ENCODE data around the gene GTF2A1L. TPM values are rescaled to one million over a fixed set of nuclear protein-coding genes. Genes with fewer than 3 reads are reported as not detected.

Gene GTF2A1L
- not detected in 5 replicates for total RNA-seq (2022; extraction: Qiagen RNA extraction; ENCODE audit: low read depth)

GRCh38 chr2:48617618-48618017 is at the start of gene GTF2A1L:
GTF2A1L (plus strand) TSS chr2:48617856; CDS start chr2:48617875, 19 bp downstream.

Other genes with a start within 250 kb of the GTF2A1L start
- gene PPP1R21, start 177.1 kb upstream of the GTF2A1L start, total RNA-seq (2022; extraction: Qiagen RNA extraction; ENCODE audit: low read depth): 8.3 to 14.2 TPM (median 12.8 TPM) in 5 replicates
- 0.30 to 0.50 TPM (median 0.44 TPM) in 5 replicates for gene STON1, start 87.7 kb upstream of the GTF2A1L start, total RNA-seq (2022; extraction: Qiagen RNA extraction; ENCODE audit: low read depth)
- not detected in 5 replicates for gene LHCGR, start 137.9 kb downstream of the GTF2A1L start, total RNA-seq (2022; extraction: Qiagen RNA extraction; ENCODE audit: low read depth)